ENCODE results near the gene KCNQ5. TPM values are rescaled to one million over a fixed set of nuclear protein-coding genes. Genes with fewer than 3 reads are reported as not detected.

Gene KCNQ5
- total RNA-seq, 2 experiments from 2014 or later: 2.1 to 2.5 TPM

DNA sequence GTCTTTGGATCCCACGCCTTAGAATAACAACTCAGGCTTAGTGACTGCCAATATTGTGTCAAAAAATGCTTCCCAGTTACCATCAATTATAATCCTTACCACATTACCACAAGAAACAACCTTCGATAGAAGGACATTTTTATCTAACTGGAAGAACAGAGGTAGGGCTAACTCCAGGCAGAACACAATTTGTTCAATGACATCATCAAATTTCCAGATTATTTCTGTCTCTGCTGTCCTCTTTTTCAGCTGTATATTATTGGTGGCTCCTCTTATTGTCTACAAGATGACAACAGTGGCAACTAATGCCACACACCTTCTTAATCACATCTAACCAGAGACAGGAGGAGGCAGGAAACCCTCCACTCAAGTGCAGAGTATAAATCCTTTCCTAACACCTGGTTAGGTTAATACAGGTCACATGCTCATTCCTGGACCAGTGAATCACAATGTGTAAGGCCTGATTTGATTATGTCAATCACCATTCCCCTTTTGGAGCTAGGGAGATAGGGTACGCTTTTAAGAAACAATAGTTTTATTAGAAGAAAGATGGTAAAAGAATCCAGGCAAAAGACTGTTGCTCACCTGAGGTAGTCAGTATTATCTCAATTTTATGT lies 585.5 kb downstream of the KCNQ5 start:
- Histone ChIP-seq H3K27ac (ENCODE audit: low read depth in 1 of 2, low read length in 2 of 2) (no peak overlapping the region), H3K36me3 (ENCODE audit: insufficient read depth, low read length) (no peaks in the 10 kb centered on the region), H3K4me3 (ENCODE audit: low read length) (no peak overlapping the region), H3K9me3 (ENCODE audit: control insufficient read depth in 1 of 2, insufficient read depth in 1 of 2, low read length in 2 of 2) (peaks cover 0 to 5% of the 10 kb centered on the region in 2 experiments), H3K27me3 (ENCODE audit: control insufficient read depth in 1 of 2, insufficient read depth in 2 of 2, low read length in 2 of 2) (no peaks in the 10 kb centered on the region), H3K4me1 (ENCODE audit: insufficient read depth, low read length) (no peaks in the 10 kb centered on the region)
- ChIA-PET POLR2A (no interaction called here), CTCF (no interaction called here)
- Mint-ChIP-seq H3K9me3 (no peaks in the 10 kb centered on the region), H3K27ac (no peak overlapping the region), H3K36me3 (ENCODE audit: low read depth) (no peaks in the 10 kb centered on the region), H3K4me1 (ENCODE audit: low read depth) (no peaks in the 10 kb centered on the region), H3K4me3 (no peak overlapping the region), H3K27me3 (no peaks in the 10 kb centered on the region)
- no peak for ATAC-seq (ENCODE audit: poor library complexity)
- DNase-seq: no peak
- intact Hi-C loops (cut with DNase I, micrococcal nuclease): no loop called here
- TF ChIP-seq, protein P1, sequence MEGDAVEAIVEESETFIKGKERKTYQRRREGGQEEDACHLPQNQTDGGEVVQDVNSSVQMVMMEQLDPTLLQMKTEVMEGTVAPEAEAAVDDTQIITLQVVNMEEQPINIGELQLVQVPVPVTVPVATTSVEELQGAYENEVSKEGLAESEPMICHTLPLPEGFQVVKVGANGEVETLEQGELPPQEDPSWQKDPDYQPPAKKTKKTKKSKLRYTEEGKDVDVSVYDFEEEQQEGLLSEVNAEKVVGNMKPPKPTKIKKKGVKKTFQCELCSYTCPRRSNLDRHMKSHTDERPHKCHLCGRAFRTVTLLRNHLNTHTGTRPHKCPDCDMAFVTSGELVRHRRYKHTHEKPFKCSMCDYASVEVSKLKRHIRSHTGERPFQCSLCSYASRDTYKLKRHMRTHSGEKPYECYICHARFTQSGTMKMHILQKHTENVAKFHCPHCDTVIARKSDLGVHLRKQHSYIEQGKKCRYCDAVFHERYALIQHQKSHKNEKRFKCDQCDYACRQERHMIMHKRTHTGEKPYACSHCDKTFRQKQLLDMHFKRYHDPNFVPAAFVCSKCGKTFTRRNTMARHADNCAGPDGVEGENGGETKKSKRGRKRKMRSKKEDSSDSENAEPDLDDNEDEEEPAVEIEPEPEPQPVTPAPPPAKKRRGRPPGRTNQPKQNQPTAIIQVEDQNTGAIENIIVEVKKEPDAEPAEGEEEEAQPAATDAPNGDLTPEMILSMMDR (IDR thresholded peaks at IDR 0.05): no peak

DNA sequence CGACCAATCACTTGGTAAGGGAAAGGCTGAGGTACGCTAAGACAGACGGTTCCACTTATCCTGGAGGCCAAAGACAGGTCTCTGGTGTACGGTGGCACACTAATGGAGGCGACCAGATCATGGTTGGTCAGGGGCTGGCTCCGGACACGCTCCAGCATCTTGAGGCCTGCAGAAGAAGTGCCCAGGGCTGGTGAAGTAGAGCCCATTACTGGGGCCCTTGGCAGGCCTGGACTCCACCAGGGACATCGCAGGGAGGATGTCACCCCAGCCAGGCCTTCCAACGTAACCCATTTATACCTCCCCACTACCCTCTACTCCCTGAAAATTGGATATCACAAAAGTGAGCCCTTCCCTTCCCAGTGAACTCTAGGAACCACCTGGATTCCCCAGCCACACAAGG lies 587.3 kb downstream of the KCNQ5 start:
- no peak for ATAC-seq (ENCODE audit: poor library complexity)
- no peaks in the 10 kb centered on the region for H3K27me3 Mint-ChIP-seq
- CTCF ChIA-PET: no interaction called here

DNA sequence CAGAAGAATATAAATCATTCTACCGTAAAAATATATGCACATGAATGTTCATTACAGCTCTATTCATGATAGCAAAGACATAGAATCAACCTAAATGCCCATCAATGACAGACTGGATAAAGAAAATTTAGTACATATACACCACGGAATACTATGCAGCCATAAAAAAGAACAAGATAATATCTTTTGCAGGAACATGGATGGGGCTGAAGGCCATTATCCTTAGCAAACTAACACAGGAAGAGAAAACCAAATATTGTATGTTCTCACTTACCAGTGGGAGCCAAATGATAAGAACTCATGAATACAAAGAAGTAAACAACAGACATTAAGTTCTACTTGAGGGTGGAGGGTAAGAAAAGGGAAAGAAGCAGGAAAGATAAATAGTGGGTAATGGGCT lies 595.0 kb downstream of the KCNQ5 start:
- Mint-ChIP-seq H3K4me3 (no peak overlapping the region), H3K36me3 (ENCODE audit: low read depth) (no peaks in the 10 kb centered on the region), H3K27ac (no peak overlapping the region), H3K9me3 (peaks cover 2% of the 10 kb centered on the region), H3K27me3 (no peaks in the 10 kb centered on the region), H3K4me1 (ENCODE audit: low read depth) (no peaks in the 10 kb centered on the region)
- intact Hi-C loops (cut with DNase I, micrococcal nuclease): no loop called here
- ChIA-PET POLR2A (no interaction called here), CTCF (interaction anchor here (0.6 kb wide), 1 partner anchor 13 kb away, joined by 3 read pairs; no protein-coding TSS in a partner anchor)
- TF ChIP-seq, protein P1 (IDR thresholded peaks at IDR 0.05): no peak
- Histone ChIP-seq H3K27ac (ENCODE audit: low read depth in 1 of 2, low read length in 2 of 2) (no peak overlapping the region), H3K9me3 (ENCODE audit: control insufficient read depth in 1 of 2, insufficient read depth in 1 of 2, low read length in 2 of 2) (no peaks in the 10 kb centered on the region), H3K4me3 (ENCODE audit: low read length) (no peak overlapping the region), H3K36me3 (ENCODE audit: insufficient read depth, low read length) (no peaks in the 10 kb centered on the region), H3K27me3 (ENCODE audit: control insufficient read depth in 1 of 2, insufficient read depth in 2 of 2, low read length in 2 of 2) (no peaks in the 10 kb centered on the region), H3K4me1 (ENCODE audit: insufficient read depth, low read length) (no peaks in the 10 kb centered on the region)
- no peak for ATAC-seq (ENCODE audit: poor library complexity)
- DNase-seq: no peak

More for the DNA sequence above, 587.3 kb downstream of the KCNQ5 start:
- no peaks in the 10 kb centered on the region for H3K36me3 Mint-ChIP-seq (ENCODE audit: low read depth)
- Histone ChIP-seq H3K9me3 (ENCODE audit: control insufficient read depth in 1 of 2, insufficient read depth in 1 of 2, low read length in 2 of 2) (peaks cover 0 to 5% of the 10 kb centered on the region in 2 experiments), H3K36me3 (ENCODE audit: insufficient read depth, low read length) (no peaks in the 10 kb centered on the region), H3K27me3 (ENCODE audit: control insufficient read depth in 1 of 2, insufficient read depth in 2 of 2, low read length in 2 of 2) (no peaks in the 10 kb centered on the region), H3K4me3 (ENCODE audit: low read length) (no peak overlapping the region), H3K27ac (ENCODE audit: low read depth in 1 of 2, low read length in 2 of 2) (no peak overlapping the region), H3K4me1 (ENCODE audit: insufficient read depth, low read length) (no peaks in the 10 kb centered on the region)
- no peak for DNase-seq
- no peaks in the 10 kb centered on the region for H3K4me1 Mint-ChIP-seq (ENCODE audit: low read depth)
- H3K27ac Mint-ChIP-seq: no peak overlapping the region
- POLR2A ChIA-PET: no interaction called here
- H3K4me3 Mint-ChIP-seq: no peak overlapping the region
- TF ChIP-seq, protein P1 (IDR thresholded peaks at IDR 0.05): no peak
- H3K9me3 Mint-ChIP-seq: no peaks in the 10 kb centered on the region
- intact Hi-C loops (cut with DNase I, micrococcal nuclease): no loop called here

Data from CD4-positive, alpha-beta T cell (primary cell).